Medulla oblongata (tissue), 1 donor: ENCODE measurements around the gene C4orf33.
"Not testable (repeated sequence)": the region's sequence is repeated elsewhere in the genome, so short reads cannot be mapped to it uniquely, and the experiment has no call there.

Experiments used
- DNase-seq: peaks from one replicate; pipeline ENCODE4 v3.0.0-alpha.2; 2015; ENCODE audit errors: extremely low spot score

C4orf33 gene

DNA sequence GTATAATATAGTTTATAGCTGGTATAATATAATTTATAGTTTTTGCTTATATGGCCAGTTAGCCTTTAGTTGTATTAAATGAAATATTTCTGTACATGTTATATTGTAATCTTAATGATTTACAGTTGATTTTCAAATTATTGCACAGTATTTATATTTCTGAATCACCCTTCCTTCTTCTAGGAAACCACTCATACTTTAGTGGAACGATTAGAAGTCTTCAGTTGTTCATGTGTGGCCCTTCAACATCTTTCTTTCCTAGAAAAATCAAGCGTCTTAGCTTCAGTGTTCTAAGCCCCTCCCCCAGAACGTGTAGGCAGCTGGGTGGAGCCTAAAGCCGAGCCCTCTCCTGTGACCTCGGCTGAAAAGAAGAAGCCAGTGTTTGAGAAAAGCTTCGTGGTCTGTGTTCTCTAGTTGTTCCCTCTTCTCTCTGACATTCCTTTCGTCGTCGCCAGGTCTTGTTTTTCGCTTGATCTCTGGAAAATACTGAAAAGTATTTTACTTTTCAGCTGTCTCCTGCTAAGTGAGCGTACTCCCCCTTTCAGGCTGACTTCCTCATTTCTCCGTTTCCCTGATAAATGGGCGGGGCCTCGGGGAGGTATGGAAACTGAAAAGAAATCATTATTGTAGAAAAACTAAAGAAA, at the start of gene C4orf33:
TSS of gene C4orf33 (plus strand) at position 342 of the 644 bp plus-strand sequence. CDS start 6,459 bp downstream, outside the sequence.
- peak; percentile 92 for DNase-seq

DNA sequence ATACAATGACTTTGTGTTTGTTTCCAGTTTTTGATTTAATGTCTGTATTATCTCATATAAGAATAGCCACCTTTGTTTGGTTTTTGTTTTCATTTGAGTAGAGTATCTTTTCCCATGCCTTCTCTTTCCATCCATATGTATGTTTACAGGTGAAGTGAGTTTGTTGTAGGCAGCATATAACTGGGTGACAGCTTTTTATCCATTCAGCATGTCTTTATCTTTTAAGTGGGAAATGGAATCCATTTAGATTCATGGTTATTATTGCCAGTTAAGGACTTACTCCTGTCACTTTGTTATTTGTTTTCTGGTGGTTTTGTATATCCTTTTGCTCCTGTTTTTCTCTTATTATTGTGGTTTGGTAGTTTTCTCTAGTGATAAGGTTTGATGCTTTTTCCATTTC, 36.9 kb upstream of the C4orf33 start:
- DNase-seq: no peak

DNA sequence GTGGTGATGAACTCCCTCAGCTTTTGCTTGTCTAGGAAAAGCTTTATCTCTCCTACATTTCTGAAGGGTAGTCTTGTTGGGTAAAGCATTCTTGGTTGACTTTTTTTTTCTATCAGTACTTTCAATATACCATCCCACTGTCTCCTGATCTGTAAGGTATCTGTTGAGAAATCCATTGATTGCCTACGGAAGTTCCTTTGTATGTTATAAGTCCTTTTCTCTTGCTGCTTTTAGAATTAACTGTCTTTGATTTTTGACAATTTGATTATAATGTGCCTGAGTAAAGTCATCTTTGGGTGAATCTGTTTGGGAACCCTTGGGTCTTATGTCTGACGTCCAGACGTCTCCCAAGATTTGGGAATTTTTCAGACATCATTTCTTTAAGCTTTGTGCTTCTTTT, 33.4 kb upstream of the C4orf33 start:
- no peak for DNase-seq

- DNase-seq: no peak
Observed at GRCh38 chr4:129063640-129064039, 32.3 kb upstream of the C4orf33 start.

- no peak for DNase-seq
Observed at GRCh38 chr4:129064717-129065116, 31.2 kb upstream of the C4orf33 start.

GRCh38 chr4:129069537-129069936, 26.4 kb upstream of the C4orf33 start:
- DNase-seq: not testable (repeated sequence)

- no peak for DNase-seq
Observed at GRCh38 chr4:129077326-129077725, 18.6 kb upstream of the C4orf33 start.

DNA sequence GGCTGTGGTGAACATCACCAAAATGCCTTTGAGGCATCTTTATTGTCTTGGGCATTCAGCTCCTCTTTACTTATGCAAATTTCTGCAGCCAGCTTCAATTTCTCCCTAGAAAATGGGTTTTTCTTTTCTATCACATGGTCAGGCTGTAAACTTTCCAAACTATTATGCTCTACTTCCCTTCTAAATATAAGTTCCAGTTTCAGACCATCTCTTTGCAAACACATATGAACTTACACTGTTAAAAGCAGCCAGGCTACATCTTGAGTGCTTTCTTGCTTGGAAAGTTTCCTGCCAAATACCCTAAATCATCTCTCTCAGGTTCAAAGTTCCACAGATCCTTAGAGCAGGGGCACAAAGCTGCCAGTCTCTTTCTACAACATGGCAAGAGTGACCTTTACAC, 15.8 kb upstream of the C4orf33 start:
- DNase-seq: no peak

DNA sequence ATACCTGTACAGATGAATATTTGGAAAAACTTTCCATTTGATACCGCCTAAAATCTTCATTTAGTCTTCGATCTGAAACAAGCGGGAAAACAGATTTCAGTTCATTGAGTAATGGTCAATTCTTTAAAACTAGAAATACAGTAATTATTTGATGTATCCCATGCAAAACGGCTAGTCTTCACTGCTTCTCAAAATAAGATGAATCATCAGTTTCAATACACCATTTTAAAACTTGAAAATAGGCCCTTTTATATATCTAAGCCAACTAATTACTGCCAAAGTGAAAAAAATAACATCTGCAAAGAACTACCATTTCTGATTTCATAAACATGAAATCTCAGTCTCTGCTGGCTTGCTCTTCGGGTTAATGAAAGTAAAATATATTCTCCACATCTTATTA, 13.7 kb upstream of the C4orf33 start:
- no peak for DNase-seq

DNA sequence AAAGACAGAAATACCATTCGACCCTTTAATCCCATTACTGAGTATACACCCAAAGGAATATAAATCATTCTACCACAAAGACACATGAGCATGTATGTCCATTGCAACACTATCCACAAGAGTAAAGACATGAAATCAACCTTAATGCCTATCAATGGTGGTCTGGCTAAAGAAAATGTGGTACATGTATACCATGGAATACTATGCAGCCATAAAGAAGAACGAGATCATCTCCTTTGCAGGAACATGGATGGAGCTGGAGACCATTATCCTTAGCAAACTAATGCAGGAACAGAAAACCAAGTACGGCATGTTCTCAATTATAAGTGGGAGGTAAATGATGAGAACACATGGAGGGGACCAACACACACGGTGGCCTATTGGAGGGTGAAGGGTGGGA, 10.5 kb upstream of the C4orf33 start:
- no peak for DNase-seq

GRCh38 chr4:129087516-129087915, 8.4 kb upstream of the C4orf33 start:
- no peak for DNase-seq

DNA sequence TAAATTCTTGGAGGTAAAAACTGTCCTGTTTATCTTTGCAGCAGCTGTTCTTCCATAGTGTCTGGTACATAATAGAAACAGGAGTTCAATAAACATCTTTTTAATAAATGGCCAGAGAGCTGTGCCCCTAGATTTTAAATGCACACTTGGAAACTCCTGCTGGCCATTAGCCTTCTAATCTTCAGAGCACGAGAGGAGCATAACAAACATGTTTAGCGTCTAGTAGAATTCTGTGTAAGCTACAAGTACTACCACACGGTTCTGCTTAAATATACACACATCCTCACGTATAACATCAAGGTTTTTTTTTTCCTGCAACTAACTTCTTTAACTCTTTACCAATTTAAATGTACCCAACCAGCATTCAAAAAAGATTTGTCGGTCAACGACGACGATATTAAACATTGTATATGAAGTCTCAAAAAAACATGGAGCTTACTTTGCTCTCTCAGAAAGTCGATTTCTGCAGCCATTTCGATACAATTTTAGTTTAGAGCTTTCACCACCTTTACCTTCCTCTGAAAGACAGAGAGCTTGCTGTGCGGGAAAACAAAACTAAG, 3.2 kb upstream of the C4orf33 start:
- DNase-seq: peak; percentile 55

DNA sequence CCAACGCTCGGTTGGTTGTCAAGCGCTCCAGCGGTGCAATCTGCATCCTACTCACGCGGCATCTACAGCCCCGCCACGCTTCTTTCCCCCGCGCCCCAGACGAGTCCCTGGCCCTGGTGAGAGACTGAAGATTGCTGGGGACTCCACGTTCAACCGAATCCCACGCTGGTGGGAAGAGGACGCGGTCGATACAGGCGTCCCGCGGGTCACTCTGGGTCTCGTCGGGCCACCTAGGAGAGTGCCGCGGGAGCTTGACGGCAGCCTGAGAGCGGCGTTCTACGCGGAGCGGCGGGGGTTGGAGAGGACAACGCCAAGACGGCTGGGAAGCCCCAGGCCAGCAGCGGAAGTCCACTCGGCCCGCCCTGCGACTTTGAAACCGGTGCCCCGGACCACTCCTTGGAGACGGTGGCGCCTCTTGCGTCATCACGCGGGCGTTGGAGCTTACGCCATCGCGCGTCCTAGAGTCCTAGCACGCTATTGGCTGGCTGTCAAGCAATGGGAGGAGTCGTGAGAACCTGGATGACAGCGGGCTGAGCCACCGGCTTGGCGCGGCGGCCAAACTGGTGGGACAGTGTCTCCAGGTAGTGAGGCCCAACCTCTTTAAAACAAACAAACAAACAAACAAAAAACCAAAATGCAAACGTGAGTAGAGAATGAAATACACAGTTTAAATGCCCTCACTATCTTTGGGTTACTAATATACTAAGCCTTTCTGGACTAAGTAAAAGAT, 2.6 kb upstream of the C4orf33 start, which contains the start of gene SCLT1:
TSS of gene SCLT1 (minus strand) at position 349 of the 730 bp plus-strand sequence. CDS start 436 bp downstream, outside the sequence.
- DNase-seq: peak; percentile 100

- DNase-seq: peak; percentile 8
Observed at GRCh38 chr4:129094347-129094746, 1.6 kb upstream of the C4orf33 start.

GRCh38 chr4:129098531-129099001, 2.6 kb downstream of the C4orf33 start:
- DNase-seq: no peak

GRCh38 chr4:129109965-129110824, 14.2 kb downstream of the C4orf33 start:
- DNase-seq: no peak

DNA sequence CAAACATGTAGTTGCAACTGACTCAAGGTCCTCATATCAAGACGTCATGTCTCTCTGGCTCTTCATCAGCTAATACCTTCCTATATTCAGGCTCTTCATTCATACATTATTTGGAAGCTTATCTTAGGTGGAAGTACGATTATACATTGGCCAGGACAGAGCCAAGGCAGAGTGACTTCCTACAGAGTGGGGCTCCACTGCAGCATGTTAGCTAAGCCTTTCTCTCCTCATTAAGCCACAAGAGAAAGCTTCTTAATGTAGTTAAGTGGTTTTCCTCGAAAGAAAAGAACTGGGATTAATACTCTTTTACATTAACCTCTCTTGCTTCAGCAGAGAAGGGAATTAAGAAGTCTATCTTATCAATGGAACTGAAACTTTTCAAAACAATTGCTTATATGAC, 15.0 kb downstream of the C4orf33 start:
- DNase-seq: no peak

DNA sequence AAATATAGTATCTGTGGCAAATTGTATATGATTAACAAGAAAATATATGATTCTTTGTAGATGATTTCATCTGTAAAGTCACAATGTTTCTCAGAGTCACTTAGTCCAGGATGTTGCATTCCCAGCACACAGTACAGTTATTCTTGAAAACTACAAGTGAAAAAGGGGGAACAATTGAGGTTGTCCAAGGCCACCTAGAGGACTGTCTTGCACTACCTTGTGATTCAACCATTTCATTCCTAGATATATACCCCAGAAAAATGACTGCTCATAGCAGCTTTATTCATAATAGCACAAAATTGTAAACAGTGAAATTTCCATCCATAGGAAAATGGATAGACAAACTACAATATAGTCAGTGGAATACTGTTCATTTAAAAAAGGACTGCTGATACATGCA, 16.0 kb downstream of the C4orf33 start:
- DNase-seq: no peak

- no peak for DNase-seq
Observed at GRCh38 chr4:129113434-129113833, 17.5 kb downstream of the C4orf33 start.

DNA sequence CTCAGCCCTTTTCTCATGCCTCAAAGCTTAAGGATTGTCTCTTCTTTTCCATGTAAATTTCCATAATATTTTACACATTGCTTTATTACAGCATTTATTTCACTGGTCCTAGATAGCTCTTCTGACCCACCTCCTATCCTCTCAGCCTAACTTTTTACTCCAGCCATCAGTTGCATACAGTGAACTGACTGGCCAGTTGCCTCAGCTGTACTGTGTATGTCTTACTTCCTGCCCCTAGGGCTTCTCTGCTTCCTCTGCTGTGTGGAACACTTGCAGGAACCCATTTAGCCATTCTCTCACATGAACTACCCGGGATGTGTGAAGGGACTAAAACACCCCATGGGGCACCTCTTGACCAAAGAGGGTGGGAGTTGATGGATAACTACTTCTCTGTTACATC, 18.0 kb downstream of the C4orf33 start:
- no peak for DNase-seq

- no peak for DNase-seq
Observed at GRCh38 chr4:129117705-129118104, 21.8 kb downstream of the C4orf33 start.

DNA sequence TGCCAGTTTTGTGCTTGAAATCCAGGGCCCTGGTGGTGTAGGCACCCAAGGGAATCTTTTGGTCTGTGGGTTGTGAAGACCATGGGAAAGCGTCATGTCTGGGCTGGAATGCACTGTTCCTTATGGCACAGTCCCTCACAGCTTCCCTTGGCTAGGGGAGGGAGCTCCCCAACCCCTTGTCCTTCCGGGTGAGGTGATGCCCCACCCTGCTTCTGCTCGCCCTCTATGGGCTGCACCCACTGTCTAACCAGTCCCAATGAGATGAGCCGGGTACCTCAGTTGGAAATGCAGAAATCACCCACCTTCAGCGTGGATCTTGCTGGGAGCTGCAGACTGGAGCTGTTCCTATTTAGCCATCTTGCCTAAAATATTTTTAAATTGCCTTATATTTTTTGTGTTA, 30.7 kb downstream of the C4orf33 start:
- DNase-seq: not testable (repeated sequence)
